GM19467 (cell line): ENCODE measurements around the gene ZNF358.
A peak's percentile ranks its signal among the peaks of the same experiment; 100 is the strongest.

Source experiments
- ATAC-seq: cut with Tn5 transposase; IDR thresholded peaks from one replicate; pipeline ENCODE4 v1.9.1; 2021; ENCODE audit warnings: mild to moderate bottlenecking, moderate library complexity; ENCODE audit not compliant: unreplicated experiment

Gene ZNF358

DNA sequence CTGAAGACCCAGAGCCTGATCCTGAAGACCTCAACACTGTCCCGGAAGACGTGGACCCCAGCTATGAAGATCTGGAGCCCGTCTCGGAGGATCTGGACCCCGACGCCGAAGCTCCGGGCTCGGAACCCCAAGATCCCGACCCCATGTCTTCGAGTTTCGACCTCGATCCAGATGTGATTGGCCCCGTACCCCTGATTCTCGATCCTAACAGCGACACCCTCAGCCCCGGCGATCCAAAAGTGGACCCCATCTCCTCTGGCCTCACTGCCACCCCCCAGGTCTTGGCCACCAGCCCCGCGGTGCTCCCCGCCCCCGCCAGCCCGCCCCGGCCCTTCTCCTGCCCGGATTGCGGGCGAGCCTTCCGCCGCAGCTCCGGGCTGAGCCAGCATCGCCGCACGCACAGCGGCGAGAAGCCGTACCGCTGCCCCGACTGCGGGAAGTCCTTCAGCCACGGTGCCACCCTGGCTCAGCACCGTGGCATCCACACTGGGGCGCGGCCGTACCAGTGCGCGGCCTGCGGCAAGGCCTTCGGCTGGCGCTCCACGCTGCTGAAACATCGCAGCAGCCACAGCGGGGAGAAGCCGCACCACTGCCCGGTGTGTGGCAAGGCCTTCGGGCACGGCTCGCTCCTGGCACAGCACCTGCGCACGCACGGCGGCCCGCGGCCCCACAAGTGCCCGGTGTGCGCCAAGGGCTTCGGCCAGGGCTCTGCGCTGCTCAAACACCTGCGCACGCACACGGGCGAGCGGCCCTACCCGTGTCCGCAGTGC is 3.6 kb downstream of the ZNF358 start:
- ATAC-seq: no peak

- no peak for ATAC-seq
Observed at GRCh38 chr19:7520131-7521051, 4.5 kb downstream of the ZNF358 start.

DNA sequence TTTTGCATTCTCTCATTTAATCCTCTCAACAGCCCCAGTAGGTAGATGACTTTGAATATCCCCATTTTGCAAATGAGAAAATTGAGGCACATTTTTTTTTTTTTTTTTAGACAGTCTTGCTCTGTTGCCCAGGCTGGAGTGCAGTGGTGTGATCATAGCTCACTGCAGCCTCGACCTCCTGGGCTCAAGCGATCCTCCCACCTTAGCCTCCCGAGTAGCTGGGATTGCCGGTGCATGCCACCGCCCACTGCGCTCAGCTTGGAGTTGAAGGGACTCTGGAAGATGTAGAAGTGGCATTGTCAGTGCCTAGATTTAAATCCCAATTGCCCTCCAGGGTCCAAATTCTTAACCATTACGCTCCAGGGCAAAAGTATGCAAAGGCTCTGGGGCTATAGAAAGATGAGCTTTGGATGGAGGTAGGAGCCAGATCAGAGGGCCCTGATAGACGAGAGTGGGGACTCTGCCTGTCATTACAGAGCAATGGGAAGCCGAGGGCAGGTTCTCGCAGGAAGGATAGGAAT is 5.7 kb downstream of the ZNF358 start:
- ATAC-seq: no peak

GRCh38 chr19:7522072-7522922 is 6.4 kb downstream of the ZNF358 start, which contains the start of gene MCOLN1:
Gene MCOLN1, plus strand, starts transcription at chr19:7522624. Its CDS starts 127 bp downstream, at chr19:7522751.
- ATAC-seq: peak; percentile 62

DNA sequence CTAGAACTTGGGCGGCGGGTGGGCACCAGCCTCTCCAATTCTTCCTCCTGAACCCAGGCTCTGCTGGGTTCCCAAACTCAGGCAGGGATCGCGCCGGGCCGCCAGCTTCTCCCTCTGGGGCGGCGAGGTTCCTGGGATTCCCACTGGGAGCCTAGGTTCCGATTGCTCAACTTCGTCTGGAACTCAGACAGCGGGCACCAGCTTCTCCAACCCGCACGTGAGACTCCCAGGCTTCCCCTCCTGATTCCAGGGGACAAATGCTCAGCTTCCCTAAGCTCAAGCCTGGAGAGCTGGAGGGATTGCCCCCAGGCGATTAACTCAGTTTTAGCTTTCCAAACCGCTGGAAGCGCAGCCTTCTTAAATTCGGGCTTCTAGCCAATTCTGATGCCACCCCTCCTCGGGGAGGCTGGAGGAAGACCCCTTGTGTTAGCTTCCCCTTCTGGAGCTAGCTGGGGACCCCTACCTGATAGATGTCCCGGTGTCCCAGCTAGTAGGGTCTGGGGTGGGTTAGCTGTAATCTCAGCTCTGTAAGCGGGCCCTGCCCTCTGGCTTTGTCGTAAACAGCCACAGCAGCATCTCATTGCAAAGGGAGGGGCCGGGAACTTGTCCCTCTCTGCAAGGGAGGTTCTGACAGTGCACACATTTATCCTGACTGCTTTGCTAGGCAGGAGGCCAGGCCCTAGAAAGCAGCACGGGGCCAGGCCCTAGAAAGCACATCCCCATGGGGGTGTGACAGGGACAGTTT is 7.2 kb downstream of the ZNF358 start:
- ATAC-seq: no peak

DNA sequence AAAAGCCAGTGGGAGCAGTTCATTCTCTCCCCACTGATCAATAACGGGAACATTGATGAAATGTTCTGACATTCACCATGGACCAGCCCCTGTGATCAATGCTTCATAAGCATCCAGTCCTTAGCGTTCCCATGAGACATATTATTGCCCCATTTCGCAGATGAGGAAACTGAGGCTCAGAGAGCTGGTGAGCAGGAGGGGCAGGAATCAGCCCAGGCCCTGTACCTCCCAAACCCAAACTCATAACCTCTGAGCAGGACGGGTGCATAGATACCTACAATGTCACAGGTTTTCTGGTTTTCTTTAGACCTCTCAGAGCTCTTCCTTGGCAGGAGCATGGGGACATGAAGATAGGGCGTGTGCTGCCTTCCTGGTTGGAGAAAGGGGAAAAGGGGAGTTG is 8.6 kb downstream of the ZNF358 start:
- no peak for ATAC-seq

DNA sequence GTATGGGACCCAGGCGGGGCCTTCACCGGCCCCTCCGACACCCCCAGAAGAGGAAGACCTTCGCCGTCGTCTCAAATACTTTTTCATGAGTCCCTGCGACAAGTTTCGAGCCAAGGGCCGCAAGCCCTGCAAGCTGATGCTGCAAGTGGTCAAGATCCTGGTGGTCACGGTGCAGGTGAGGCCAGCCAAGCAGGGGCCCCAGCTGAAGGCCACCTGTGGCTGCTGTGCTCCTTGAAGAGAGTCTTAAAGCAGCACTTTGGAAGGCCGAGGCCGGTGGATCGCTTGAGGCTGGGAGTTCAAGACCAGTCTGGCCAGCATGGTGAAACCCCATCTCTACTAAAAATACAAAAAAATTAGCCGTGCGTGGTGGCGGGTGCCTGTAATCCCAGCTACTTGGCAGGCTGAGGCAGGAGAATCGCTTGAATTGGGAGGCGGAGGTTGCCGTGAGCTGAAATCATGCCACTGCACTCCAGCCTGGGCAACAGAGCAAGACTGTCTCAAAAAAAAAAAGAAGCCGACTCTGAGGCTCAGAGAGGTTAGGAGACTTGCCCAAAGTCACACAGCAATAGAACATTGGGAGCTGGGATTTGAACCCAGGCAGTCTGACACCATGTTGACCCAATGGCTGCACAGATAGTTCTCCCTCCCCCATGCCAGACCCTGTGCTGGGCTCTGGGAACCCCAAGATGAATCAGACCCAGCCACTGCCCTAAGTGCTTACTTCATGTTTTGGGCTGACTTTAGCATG is 9.3 kb downstream of the ZNF358 start:
- ATAC-seq: no peak

GRCh38 chr19:7526059-7526929 is 10.4 kb downstream of the ZNF358 start:
- no peak for ATAC-seq

DNA sequence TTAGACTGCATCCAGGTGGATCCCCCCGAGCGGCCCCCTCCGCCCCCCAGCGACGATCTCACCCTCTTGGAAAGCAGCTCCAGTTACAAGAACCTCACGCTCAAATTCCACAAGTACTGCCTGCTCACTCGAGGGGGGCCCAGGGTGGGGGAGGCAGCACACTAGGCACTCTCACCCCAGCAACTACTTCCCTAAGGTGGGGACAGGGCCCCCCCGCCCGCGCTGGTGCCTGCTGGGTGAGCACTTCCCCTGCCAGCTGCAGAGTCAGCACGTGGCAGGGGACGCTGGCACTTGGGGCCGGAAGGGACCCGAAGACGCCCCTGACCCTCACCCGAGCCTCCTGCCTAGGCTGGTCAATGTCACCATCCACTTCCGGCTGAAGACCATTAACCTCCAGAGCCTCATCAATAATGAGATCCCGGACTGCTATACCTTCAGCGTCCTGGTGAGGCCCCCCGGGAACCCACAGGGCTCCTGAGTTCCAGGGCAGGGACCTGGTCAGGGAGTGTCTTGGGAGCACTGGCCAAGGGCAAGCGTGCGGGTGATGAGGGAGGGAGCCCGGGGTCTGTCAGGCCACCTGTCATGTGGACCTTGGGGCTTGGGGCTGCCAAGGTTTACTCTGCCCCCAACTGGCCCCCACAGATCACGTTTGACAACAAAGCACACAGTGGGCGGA is 11.8 kb downstream of the ZNF358 start:
- ATAC-seq: no peak

GRCh38 chr19:7528192-7528519 is 12.3 kb downstream of the ZNF358 start:
- no peak for ATAC-seq

- ATAC-seq: no peak
Observed at GRCh38 chr19:7528522-7529245, 12.8 kb downstream of the ZNF358 start.

DNA sequence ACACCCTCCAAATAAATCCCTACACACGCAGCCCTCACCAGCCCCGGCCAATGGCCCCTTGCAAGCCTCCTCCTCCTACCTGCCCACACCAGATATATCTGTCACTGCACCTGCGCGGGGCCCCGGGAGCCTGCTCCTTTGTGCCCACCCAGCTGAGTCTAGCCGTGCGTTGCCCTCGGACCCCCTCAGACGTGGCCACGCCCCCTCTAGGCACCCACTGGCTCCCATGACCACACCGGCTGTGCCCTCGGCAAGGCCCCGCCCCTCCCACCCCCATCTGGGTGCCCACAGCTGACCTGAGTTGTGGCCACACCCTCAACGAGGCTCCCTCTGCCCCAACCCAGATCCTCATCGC is 13.3 kb downstream of the ZNF358 start:
- ATAC-seq: no peak

DNA sequence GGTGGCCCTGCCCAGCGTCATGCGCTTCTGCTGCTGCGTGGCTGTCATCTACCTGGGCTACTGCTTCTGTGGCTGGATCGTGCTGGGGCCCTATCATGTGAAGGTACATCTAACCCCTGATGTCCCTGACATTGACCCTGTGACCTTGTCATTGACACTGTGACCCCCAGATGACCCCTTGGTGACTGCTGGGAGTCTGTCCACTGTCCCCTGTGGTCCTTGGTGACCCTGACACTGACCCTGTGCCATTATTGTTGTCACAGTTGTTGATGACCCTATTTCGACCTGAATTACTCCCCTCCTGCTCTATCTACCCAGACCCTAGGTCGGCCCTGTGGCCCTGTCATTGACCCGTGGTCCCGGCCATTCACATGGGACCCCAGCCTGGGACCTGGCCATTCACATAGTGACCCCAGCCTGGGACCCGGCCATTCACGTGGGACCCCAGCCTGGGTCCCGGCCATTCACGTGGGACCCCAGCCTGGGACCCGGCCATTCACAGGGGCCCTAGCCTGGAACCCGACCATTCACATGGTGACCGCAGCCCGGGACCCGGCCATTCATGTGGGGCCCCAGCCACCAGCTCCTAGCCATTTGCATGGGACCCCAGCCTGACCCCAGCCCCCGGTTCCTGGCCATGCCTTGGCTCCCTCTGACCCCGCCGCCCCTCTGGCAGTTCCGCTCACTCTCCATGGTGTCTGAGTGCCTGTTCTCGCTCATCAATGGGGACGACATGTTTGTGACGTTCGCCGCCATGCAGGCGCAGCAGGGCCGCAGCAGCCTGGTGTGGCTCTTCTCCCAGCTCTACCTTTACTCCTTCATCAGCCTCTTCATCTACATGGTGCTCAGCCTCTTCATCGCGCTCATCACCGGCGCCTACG is 13.9 kb downstream of the ZNF358 start:
- ATAC-seq: no peak

GRCh38 chr19:7533281-7533885 is 17.5 kb downstream of the ZNF358 start:
- no peak for ATAC-seq

- ATAC-seq: peak; percentile 36
Observed at GRCh38 chr19:7533925-7534480, 18.1 kb downstream of the ZNF358 start.
